Left ventricle myocardium inferior (tissue), 1 donor: ENCODE measurements around the gene FNTB. TPM values are rescaled to one million over a fixed set of nuclear protein-coding genes. Genes with fewer than 3 reads are reported as not detected.

Experiments
- DNase-seq: peaks from one replicate; pipeline ENCODE4 v3.0.0-alpha.2; 2020
- H3K27ac ChIP-seq: fragments of 200-600 bp; replicated peaks from 2 replicates; pipeline ENCODE4 v1.8.0; 2021
- H3K27me3 ChIP-seq: fragments of 200-600 bp; 2 replicates; pipeline ENCODE4 v1.8.0; 2021; ENCODE audit warnings: low read depth
- H3K36me3 ChIP-seq: fragments of 200-600 bp; 2 replicates; pipeline ENCODE4 v1.8.0; 2021
- H3K4me1 ChIP-seq: fragments of 200-600 bp; 2 replicates; pipeline ENCODE4 v1.8.0; 2021
- H3K4me3 ChIP-seq: fragments of 200-600 bp; 2 replicates; pipeline ENCODE4 v1.8.0; 2021; ENCODE audit warnings: mild to moderate bottlenecking, moderate library complexity
- H3K9me3 ChIP-seq: fragments of 200-600 bp; replicated peaks from 2 replicates; pipeline ENCODE4 v1.8.0; 2021
- CTCF ChIP-seq: fragments of 200-600 bp; IDR thresholded peaks from 2 replicates; pipeline ENCODE4 v1.8.0; 2021; ENCODE audit warnings: antibody characterized with exemption, mild to moderate bottlenecking, borderline replicate concordance
- intact Hi-C: fragments of 100-400 bp; cut with micrococcal nuclease; formaldehyde crosslinking; loops from one replicate; pipeline ENCODE4 v1.11.0; 2022
- total RNA-seq: library from RNA; stranded (reverse); fragmentation: NEBNext Ultra II Directional; extraction: Animal tissue kit (Norgen Biotek cat#: 25700); gene quantifications from one replicate; pipeline ENCODE4 v1.2.1, GENCODE V29; 2021
- donor health status: DM: no; HTN: yes; CAD: no; lungs with severe emphysema.

Gene FNTB
- total RNA-seq, 1 donor from 2014 or later = 17.9 TPM

- intact Hi-C loops = no loop called here
- H3K27ac ChIP-seq = peak overlapping the region; percentile 82
- peaks cover 67% of the 10 kb centered on the region for H3K36me3 ChIP-seq
Observed at GRCh38 chr14:65092349-65092748, 105.7 kb downstream of the FNTB start.

GRCh38 chr14:65095633-65096205, 109.0 kb downstream of the FNTB start:
- no peaks in the 10 kb centered on the region for H3K9me3 ChIP-seq
- peaks cover 100% of the 10 kb centered on the region for H3K4me1 ChIP-seq

More at GRCh38 chr14:65092349-65092748, 105.7 kb downstream of the FNTB start:
- Histone ChIP-seq H3K27me3 (no peaks in the 10 kb centered on the region), H3K9me3 (no peaks in the 10 kb centered on the region), H3K4me1 (peaks cover 90% of the 10 kb centered on the region), H3K4me3 (no peak overlapping the region)
- no peak for TF ChIP-seq CTCF
- DNase-seq = no peak

GRCh38 chr14:65096323-65097089, 109.8 kb downstream of the FNTB start:
- H3K27ac ChIP-seq = peak overlapping the region; percentile 82
- H3K27me3 ChIP-seq = no peaks in the 10 kb centered on the region
- no peak for TF ChIP-seq CTCF
- intact Hi-C loops = no loop called here
- no peak for DNase-seq
- H3K4me1 ChIP-seq = peaks cover 100% of the 10 kb centered on the region
- peak overlapping the region; percentile 10 for H3K4me3 ChIP-seq
- H3K36me3 ChIP-seq = peaks cover 34% of the 10 kb centered on the region
- H3K9me3 ChIP-seq = no peaks in the 10 kb centered on the region

More at GRCh38 chr14:65095633-65096205, 109.0 kb downstream of the FNTB start:
- Histone ChIP-seq H3K27me3 (no peaks in the 10 kb centered on the region), H3K36me3 (peaks cover 41% of the 10 kb centered on the region), H3K27ac (peak overlapping the region; percentile 82), H3K4me3 (peak overlapping the region; percentile 11)
- peak; percentile 62 for DNase-seq
- intact Hi-C loops = no loop called here
- no peak for TF ChIP-seq CTCF

GRCh38 chr14:65098586-65098985, 111.9 kb downstream of the FNTB start:
- Histone ChIP-seq H3K4me3 (peak overlapping the region; percentile 51), H3K27me3 (no peaks in the 10 kb centered on the region), H3K27ac (peak overlapping the region; percentile 82), H3K9me3 (no peaks in the 10 kb centered on the region), H3K4me1 (peaks cover 94% of the 10 kb centered on the region), H3K36me3 (peaks cover 13% of the 10 kb centered on the region)
- TF ChIP-seq CTCF = no peak
- no peak for DNase-seq
- intact Hi-C loops = no loop called here

GRCh38 chr14:65100922-65101541, 114.3 kb downstream of the FNTB start:
- H3K4me1 ChIP-seq = peaks cover 69% of the 10 kb centered on the region
- DNase-seq = no peak
- H3K4me3 ChIP-seq = peak overlapping the region; percentile 95
- no peak for TF ChIP-seq CTCF
- H3K9me3 ChIP-seq = no peaks in the 10 kb centered on the region
- intact Hi-C loops = no loop called here
- peak overlapping the region; percentile 92 for H3K27ac ChIP-seq
- no peaks in the 10 kb centered on the region for H3K27me3 ChIP-seq
- no peaks in the 10 kb centered on the region for H3K36me3 ChIP-seq
